Fibroblast of pulmonary artery (primary cell): ENCODE results near the gene FUT4.

Experiments
- DNase-seq: peaks from one replicate; pipeline ENCODE4 v3.0.0-alpha.2; 2010; ENCODE audit warnings: low read depth
- H3K4me3 ChIP-seq: replicated peaks from 2 replicates; pipeline ENCODE4 v1.5.1; 2011; ENCODE audit warnings: low read depth, mild to moderate bottlenecking, control low read depth, low read length, moderate library complexity
- TF ChIP-seq, protein P1 (sequence below): IDR thresholded peaks from 2 replicates; pipeline ENCODE4 v1.5.1; 2011; ENCODE audit warnings: mild to moderate bottlenecking, control low read depth, low read length, inconsistent platforms; ENCODE audit errors: missing control alignments

The FUT4 gene

DNA sequence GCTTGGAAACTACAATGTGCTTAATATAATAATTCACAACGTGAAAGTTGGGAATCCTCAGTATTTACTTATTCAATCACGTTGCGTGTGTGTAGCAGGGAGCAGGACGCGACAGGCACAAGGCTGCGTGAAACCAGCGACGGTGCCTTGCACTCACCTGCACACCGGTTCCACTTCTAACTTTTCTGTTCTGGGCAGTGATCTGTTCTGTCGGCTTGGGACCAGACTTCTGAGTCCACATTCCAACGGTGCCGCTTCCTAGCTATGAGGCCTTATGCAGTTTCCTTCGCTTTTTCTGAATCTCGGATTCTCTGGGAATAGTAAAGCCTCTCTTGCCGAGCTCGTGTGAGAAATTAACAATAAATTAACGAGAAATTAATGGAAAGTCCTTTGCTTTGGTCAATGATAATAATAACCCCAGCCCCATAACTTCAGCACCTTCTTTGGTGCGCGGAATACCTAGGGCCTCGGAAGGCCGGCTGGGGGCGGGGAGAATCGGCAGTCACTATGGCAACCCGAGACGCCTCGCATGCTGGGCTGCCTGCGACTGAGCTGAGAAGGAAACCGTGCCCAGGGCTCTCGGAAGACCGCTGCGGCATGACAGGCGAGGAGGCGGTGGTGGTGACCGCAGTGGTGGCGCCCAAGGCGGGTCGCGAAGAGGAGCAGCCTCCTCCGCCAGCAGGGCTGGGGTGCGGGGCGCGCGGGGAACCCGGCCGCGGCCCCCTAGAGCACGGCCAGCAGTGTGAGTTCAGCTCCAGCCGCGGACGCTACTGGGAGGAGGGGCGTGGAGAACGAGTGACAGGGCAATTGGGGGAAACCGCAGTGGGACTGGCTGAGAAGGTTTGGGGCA is 31.6 kb upstream of the FUT4 start, which contains the start of gene C11orf97:
Gene C11orf97 (plus strand): TSS at position 530 of the 850 bp plus-strand sequence. CDS start 68 bp downstream, at position 598.
- TF ChIP-seq, protein P1, sequence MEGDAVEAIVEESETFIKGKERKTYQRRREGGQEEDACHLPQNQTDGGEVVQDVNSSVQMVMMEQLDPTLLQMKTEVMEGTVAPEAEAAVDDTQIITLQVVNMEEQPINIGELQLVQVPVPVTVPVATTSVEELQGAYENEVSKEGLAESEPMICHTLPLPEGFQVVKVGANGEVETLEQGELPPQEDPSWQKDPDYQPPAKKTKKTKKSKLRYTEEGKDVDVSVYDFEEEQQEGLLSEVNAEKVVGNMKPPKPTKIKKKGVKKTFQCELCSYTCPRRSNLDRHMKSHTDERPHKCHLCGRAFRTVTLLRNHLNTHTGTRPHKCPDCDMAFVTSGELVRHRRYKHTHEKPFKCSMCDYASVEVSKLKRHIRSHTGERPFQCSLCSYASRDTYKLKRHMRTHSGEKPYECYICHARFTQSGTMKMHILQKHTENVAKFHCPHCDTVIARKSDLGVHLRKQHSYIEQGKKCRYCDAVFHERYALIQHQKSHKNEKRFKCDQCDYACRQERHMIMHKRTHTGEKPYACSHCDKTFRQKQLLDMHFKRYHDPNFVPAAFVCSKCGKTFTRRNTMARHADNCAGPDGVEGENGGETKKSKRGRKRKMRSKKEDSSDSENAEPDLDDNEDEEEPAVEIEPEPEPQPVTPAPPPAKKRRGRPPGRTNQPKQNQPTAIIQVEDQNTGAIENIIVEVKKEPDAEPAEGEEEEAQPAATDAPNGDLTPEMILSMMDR, result no peak
- peak; percentile 46 for DNase-seq
- peak within 1 kb of the TSS; percentile 56 for H3K4me3 ChIP-seq

DNA sequence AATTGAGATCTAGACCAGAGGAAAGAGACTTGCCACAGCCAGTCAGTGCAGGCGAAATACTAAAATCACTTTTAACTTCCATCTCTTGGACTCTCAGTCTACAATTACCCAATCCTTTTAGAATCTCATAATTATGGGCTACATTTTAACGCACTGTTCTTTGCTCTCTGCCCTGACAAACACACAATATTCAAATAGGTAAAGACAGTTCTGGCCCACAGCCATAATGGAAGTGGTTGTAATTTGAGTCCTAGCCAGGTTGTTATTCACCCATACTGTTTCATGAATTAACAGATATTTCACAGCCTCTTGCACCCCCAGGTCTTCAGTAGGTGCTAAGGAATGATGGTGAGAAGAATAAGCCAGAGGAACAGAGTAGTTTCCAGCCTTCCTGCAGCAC is 30.6 kb upstream of the FUT4 start:
- no peak for DNase-seq
- TF ChIP-seq, protein P1, result no peak
- no peak overlapping the region for H3K4me3 ChIP-seq

DNA sequence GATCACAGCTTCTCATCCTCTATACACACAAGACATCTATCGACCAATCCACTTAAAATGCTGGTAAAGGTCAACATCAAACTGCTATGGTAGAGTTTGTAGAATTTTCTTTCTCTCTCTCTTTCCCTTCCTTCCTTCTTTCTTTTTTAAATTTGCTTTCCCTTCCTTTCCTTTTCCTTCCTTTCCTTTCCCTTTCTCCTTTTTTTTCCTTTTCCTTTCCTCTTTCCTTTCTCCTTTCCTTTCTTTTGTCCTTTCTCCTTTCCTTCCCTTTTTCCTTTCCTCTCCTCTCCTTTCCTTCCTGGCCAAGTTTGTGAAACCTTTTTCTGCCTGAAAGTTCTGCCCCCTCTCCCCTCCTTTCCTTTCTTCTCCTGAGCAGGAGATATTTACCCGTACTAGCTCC is 28.3 kb upstream of the FUT4 start:
- H3K4me3 ChIP-seq, result no peak overlapping the region
- no peak for DNase-seq
- TF ChIP-seq, protein P1, result no peak

DNA sequence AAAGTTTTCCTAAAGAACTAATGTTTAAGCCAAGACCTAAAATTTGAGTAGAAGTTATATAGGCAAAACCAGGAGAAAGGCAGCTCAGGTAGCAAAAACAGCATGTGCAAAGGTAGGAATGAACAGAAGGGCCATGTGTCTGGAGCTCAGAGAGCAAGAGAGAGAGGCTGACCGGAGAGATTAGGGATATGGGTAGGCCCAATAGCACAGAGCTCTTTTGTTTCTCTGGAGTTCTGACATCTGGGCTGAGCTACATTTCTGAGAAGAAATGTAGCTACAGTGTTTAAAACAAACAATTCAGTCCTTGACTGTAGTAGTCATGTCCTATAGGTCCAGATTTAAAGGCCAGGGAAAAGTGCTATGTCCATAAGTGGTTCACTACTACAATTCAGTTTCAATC is 27.0 kb upstream of the FUT4 start:
- TF ChIP-seq, protein P1, result no peak
- no peak overlapping the region for H3K4me3 ChIP-seq
- DNase-seq, result no peak

DNA sequence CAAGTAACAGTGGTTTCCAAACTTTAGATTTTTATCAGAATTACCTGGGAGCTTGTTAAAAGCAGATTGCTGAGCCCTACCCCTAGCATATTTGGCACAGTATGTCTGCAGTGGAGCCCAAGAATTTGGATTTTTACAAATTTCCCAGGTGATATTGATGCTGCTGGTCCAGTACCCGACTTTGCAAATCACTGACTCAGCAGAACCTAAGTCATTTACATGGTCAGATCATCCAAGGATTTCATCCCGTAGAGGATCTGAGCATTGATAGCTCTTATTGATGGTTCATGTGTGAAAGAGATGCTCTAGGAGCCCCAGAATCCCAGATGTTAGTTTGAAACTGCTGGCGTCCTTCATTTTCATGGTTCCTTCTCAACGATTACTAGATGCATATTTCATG is 25.4 kb upstream of the FUT4 start:
- no peak overlapping the region for H3K4me3 ChIP-seq
- TF ChIP-seq, protein P1, result no peak
- no peak for DNase-seq

DNA sequence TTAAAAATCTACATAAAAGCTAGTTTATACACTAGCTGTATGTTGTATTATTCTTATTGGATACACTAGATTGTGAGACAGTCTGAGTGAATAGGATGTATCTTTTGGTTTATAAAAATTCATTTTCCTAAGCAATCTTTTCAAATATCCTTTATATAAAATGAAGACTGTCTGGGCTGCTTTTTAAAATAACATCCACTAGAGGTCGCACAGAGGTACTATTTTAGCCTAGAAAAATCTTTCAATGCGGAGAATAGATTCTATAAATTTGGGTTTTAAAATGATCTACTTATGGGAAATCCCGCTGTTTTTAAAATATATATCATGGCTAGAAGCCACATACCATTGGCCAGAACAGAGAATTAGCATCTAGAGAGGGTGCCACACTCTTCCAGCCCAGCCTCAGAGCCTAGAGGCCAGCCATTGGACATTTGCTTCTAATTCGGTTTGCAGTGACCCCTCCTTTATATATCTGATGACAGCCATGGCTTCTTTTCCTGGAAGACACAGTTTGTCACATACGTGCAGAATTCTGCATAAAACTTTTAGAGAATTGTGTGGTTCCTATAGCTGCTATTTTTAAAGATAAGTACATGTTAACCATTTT is 24.1 kb upstream of the FUT4 start:
- DNase-seq, result peak; percentile 59
- no peak overlapping the region for H3K4me3 ChIP-seq
- TF ChIP-seq, protein P1, result peak; percentile 61
